ENCODE data around the gene TMEM185B. TPM values are rescaled to one million over a fixed set of nuclear protein-coding genes. Genes with fewer than 3 reads are reported as not detected.

Gene TMEM185B
- total and polyA plus RNA-seq, 4 donors = 1.8 to 8.5 (median 6.8) TPM

- H3K4me1 ChIP-seq (ENCODE audit: control insufficient read depth in 4 of 4, insufficient read depth in 4 of 4, low read length in 3 of 4) = peaks cover 12 to 33% (median 21%) of the 10 kb centered on the region in 4 donors
- H3K9me3 ChIP-seq (ENCODE audit: control insufficient read depth in 4 of 4, low read length in 3 of 4) = no peaks in the 10 kb centered on the region
- H3K9ac ChIP-seq (ENCODE audit: low read depth in 1 of 2, low read length in 2 of 2) = peak overlapping the region in 1 of 2 donors; percentile 82
- DNase-seq (ENCODE audit: low spot score) = no peak
- H3K4me3 ChIP-seq (ENCODE audit: low read depth in 1 of 3, low read length in 3 of 3) = no peak overlapping the region
- WGBS = 96% methylated on average over 13 of the region's 13 CpGs
- no peak overlapping the region for H3K27ac ChIP-seq (ENCODE audit: low read depth in 1 of 2, low read length in 2 of 2)
- H3K36me3 ChIP-seq (ENCODE audit: control insufficient read depth in 4 of 4, insufficient read depth in 3 of 4, low read depth in 1 of 4, low read length in 3 of 4) = peaks cover 0 to 3% (median 0%) of the 10 kb centered on the region in 4 donors
- no peaks in the 10 kb centered on the region for H3K27me3 ChIP-seq (ENCODE audit: control insufficient read depth in 4 of 4, insufficient read depth in 4 of 4, low read length in 3 of 4)
- TF ChIP-seq FOXA2 (IDR thresholded peaks at IDR 0.05) (no peak), REST (IDR thresholded peaks at IDR 0.05) (no peak), EGR1 (IDR thresholded peaks at IDR 0.05; ENCODE audit: low read depth in 2 of 2) (no peak), SP1 (IDR thresholded peaks at IDR 0.05) (no peak), NR2F2 (IDR thresholded peaks at IDR 0.05) (no peak), FOXA1 (IDR thresholded peaks at IDR 0.05) (no peak), JUND (IDR thresholded peaks at IDR 0.05) (no peak), TAF1 (conservative IDR thresholded peaks at IDR 0.05) (no peak), HNF4A (conservative IDR thresholded peaks at IDR 0.05) (no peak), RXRA (IDR thresholded peaks at IDR 0.05) (no peak), ZBTB33 (IDR thresholded peaks at IDR 0.05) (no peak), MAX (IDR thresholded peaks at IDR 0.05) (no peak), ATF3 (IDR thresholded peaks at IDR 0.05) (no peak), RAD21 (IDR thresholded peaks at IDR 0.05) (no peak), HNF4G (IDR thresholded peaks at IDR 0.05) (no peak), GABPA (IDR thresholded peaks at IDR 0.05 in 1 of 2, conservative IDR thresholded peaks at IDR 0.05 in 1 of 2) (no peak), CTCF (IDR thresholded peaks at IDR 0.05; ENCODE audit: low read depth, low read length, missing input control) (no peak), YY1 (IDR thresholded peaks at IDR 0.05) (no peak)
Observed at GRCh38 chr2:120224256-120224655, 1.1 kb upstream of the TMEM185B start.

All from liver (tissue), 9 donors.